SJCRH30 (cell line): ENCODE measurements around the gene SLC10A1. TPM values are rescaled to one million over a fixed set of nuclear protein-coding genes. Genes with fewer than 3 reads are reported as not detected.
A peak's percentile ranks its signal among the peaks of the same experiment; 100 is the strongest.

Source experiments
- DNase-seq, 2 experiments: peaks; one replicate each; pipeline ENCODE4 v3.0.0-alpha.2; 2015 to 2020
- H3K27ac ChIP-seq: fragments of 250-450 bp; sonication (Bioruptor Pico); 2 replicates; pipeline ENCODE4 v1.5.1; 2020; ENCODE audit warnings: mild to moderate bottlenecking, moderate library complexity
- H3K27me3 ChIP-seq: fragments of 250-450 bp; sonication (Bioruptor Pico); 2 replicates; pipeline ENCODE4 v1.5.1; 2020; ENCODE audit warnings: mild to moderate bottlenecking, moderate library complexity
- H3K36me3 ChIP-seq: fragments of 250-450 bp; sonication (Bioruptor Pico); 2 replicates; pipeline ENCODE4 v1.5.1; 2020; ENCODE audit warnings: mild to moderate bottlenecking, moderate library complexity
- H3K4me1 ChIP-seq: fragments of 250-450 bp; sonication (Bioruptor Pico); 2 replicates; pipeline ENCODE4 v1.5.1; 2020; ENCODE audit warnings: mild to moderate bottlenecking, moderate library complexity
- H3K4me3 ChIP-seq: fragments of 250-450 bp; sonication (Bioruptor Pico); 2 replicates; pipeline ENCODE4 v1.5.1; 2020; ENCODE audit warnings: mild to moderate bottlenecking, moderate library complexity
- H3K9me3 ChIP-seq: fragments of 250-450 bp; sonication (Bioruptor Pico); replicated peaks from 2 replicates; pipeline ENCODE4 v1.5.1; 2020; ENCODE audit warnings: mild to moderate bottlenecking, moderate library complexity
- total RNA-seq: library from RNA; depleted of rRNA; stranded (reverse); fragments of >200 nt; shearing (Covaris generic); gene quantifications from 2 replicates; pipeline ENCODE4 v1.2.3, GENCODE V29; 2014; rRNA removed

The SLC10A1 gene
- total RNA-seq, 1 experiment from 2014 or later, result not detected

DNA sequence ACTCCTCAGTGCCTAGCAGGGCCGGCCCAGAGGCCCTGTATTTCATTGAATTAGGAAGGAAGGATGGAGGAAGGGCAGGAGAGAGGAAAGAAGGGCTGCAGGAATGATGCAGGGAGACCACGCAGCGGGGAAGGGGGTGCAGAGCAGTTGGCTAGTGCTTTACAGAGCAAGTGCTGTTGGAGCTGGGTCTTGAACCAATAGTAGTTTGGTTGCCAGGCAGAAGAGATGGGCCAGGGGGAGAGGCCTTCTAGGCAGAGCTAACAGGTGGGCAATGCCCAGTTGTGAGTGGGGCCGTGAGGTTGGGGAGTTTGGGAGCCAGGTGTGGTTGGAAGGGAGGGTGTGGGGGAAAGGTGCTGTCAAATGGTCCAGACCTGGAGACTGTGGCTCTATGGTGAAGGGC, 69.2 kb downstream of the SLC10A1 start:
- Histone ChIP-seq H3K36me3 (no peaks in the 10 kb centered on the region), H3K9me3 (no peaks in the 10 kb centered on the region), H3K4me3 (no peak overlapping the region), H3K27me3 (no peaks in the 10 kb centered on the region), H3K27ac (no peak overlapping the region), H3K4me1 (no peaks in the 10 kb centered on the region)
- DNase-seq, result no peak

DNA sequence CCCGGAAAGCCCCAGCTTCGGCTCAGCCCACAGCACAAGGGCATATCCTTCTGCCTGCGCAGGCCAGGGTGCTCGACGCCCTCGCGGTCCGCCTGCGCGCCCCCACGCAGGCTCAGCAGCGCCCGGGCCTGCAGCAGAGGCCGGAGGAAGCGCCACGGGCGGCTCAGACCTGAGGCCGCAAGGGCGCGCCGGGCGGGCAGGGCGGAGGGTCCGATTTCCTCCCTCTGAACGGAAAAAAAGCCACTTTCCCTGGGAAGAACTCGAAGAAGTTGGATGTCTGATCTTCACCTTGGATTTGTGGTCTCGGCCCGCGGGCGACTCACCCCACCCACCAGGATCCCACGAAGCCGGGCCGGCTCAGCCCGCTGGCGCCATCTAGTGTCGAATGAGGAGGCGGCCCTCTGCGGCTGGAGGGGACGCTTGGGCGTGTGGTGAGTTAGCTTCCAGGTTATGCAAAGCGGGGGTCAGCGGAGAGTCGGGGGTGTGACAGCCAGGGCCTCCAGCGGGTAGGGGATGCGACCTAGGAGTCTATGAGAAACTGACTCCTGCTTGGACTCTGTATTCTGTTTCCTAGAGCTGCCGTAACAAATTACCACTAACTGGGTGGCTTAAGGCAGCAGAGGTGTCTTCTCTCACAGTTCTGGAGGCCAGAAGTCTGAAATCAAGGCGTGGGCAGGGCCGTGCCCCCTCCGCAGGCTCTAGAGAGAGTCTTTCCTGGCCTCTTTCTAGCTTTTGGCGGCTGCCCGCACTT, 70.1 kb downstream of the SLC10A1 start:
- Histone ChIP-seq H3K36me3 (no peaks in the 10 kb centered on the region), H3K27me3 (no peaks in the 10 kb centered on the region), H3K27ac (no peak overlapping the region), H3K4me3 (peak overlapping the region; percentile 17), H3K4me1 (no peaks in the 10 kb centered on the region), H3K9me3 (no peaks in the 10 kb centered on the region)
- peak; percentile 57 to 82 for DNase-seq

Other genes starting within 250 kb of the SLC10A1 start
- 0.06 and 0.25 TPM in 2 replicates for gene CCDC177, start 222.4 kb downstream of the SLC10A1 start, total RNA-seq
- 5.2 and 5.9 TPM in 2 replicates for gene SUSD6, start 185.6 kb downstream of the SLC10A1 start, total RNA-seq
- gene SRSF5, start 30.1 kb downstream of the SLC10A1 start, total RNA-seq, result 144 and 173 TPM in 2 replicates
- 12.8 and 15.6 TPM in 2 replicates for gene SMOC1, start 82.2 kb upstream of the SLC10A1 start, total RNA-seq